Measurements from ENCODE around the gene TEKT5. TPM values are rescaled to one million over a fixed set of nuclear protein-coding genes. Genes with fewer than 3 reads are reported as not detected.
"Not testable (repeated sequence)": the region's sequence is repeated elsewhere in the genome, so short reads cannot be mapped to it uniquely, and the experiment has no call there.

Gene TEKT5
- polyA plus RNA-seq, 3 donors: 0.10 to 0.28 TPM; not detected in 1

- no peak overlapping the region for H3K27ac ChIP-seq (ENCODE audit: low read depth, low read length)
- 84 to 94% (median 91%) methylated on average over 6 of the region's 6 CpGs for WGBS, 3 donors
Observed at GRCh38 chr16:10644092-10644491, 50.6 kb downstream of the TEKT5 start.

DNA sequence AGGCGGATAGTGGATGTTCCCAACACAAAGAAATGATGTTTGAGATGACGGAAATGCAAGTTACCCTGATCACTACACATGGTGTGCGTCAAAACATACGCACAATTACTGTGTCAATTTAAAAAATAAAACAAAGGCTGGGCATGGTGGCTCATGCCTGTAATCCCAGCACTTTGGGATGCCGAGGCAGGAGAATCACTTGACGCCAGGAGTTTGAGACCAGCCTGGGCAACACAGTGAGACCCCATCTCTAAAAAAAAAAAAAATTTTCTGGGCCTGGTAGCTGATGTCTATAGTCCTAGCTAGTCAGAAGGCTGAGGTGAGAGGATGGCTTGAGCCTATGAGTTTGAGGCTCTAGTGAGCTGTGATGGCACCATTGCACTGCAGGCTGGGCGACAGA is 51.8 kb downstream of the TEKT5 start:
- H3K27ac ChIP-seq (ENCODE audit: low read depth, low read length): no peak overlapping the region
- WGBS, 3 donors: 93 to 95% (median 94%) methylated on average over 7 of the region's 7 CpGs

DNA sequence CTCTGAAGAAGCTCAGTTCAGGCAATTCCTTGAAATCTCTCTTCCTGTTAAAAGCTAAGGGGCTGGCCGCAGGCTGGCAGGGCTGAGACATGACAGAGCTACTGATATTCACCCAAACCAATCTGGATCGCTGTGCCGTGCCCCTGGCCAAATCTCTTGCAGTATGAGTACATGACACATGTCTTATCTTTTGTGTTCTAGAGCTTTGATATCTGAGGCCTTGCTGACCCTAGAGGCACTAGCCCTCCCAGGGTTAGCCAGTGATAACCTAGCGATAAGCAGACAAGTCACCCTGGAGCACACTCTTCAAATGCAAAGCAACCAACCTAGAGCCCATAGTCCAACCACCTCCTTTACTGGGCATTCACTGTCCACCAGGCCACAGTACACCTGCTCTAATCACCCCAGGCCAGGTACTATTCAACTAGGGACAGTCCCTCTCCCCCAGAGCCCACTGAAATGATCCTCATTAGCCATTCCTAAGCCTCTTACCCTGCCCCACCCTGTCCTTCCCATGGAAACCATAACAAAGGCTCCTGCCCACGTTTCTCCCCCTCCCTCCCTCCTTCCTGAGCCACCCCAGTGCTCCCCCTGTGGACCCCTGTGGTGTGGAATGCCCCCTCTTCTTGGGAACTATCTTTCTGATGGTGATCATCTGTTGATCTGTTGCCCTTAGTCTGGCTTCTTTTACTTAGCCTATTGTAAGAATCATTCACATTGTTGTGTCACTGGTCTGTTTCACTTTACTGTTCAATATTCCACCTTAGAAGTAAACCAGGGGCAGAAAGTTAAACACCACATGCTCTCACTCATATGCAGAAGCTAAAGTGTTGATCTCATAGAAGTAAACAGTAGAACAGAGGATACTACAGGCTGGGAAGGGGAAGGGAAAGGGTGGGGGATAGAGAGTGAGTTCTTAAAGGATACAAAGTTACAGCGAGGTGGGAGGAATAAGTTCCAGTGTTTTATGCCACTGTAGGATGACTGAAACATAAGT is 52.5 kb downstream of the TEKT5 start:
- no peak overlapping the region for H3K27ac ChIP-seq (ENCODE audit: low read depth, low read length)
- WGBS, 3 donors: 62 to 77% (median 68%) methylated on average over 6 of the region's 6 CpGs

GRCh38 chr16:10641555-10641952 is 53.2 kb downstream of the TEKT5 start:
- 86 to 96% (median 95%) methylated on average over 7 of the region's 7 CpGs for WGBS, 3 donors
- H3K27ac ChIP-seq (ENCODE audit: low read depth, low read length): no peak overlapping the region

DNA sequence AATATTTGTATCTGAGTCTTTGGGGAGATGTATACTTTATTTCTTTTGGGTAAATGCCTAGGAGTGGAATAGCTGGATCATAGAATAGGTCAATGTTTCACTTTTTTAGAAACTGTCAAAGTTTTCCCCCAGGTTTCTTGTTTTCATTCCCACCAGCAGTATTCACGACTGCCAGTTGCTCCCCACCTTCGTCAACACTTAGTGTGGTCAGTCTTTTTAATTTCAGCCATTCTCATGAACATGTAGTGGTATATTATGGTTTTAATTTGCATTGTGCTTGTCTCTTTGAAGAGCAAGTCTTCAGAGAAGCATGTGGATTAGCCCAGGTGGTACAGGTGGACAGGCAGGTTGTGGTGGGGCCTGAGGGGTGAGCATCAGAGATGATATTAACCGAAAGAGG is 53.8 kb downstream of the TEKT5 start:
- H3K27ac ChIP-seq (ENCODE audit: low read depth, low read length): no peak overlapping the region
- 93 to 96% (median 93%) methylated on average over 3 of the region's 3 CpGs for WGBS, 3 donors

DNA sequence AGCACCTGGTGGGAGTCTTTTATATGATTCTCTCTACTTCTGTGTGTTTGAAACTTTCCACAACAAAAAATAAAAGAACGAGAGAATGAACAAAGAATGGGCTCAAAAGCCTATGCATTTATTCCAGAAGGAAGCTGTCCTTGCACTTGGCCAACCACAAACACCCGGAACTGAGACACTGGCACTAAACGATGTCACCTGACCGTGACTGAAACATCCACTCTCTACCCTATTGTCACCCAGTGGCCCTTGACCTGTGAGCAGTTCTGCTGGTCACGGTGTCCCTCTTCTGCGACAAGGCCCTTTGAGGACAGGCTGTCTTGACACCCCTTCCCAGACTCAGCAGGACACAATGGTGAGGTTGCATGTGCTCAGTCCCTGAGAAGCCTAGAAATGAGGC is 56.6 kb downstream of the TEKT5 start:
- WGBS, 3 donors: 76 to 85% (median 82%) methylated on average over 6 of the region's 6 CpGs
- H3K27ac ChIP-seq (ENCODE audit: low read depth, low read length): no peak overlapping the region

GRCh38 chr16:10637337-10638037 is 57.2 kb downstream of the TEKT5 start:
- WGBS, 3 donors: 56 to 68% (median 58%) methylated on average over 6 of the region's 6 CpGs
- no peak overlapping the region for H3K27ac ChIP-seq (ENCODE audit: low read depth, low read length)

DNA sequence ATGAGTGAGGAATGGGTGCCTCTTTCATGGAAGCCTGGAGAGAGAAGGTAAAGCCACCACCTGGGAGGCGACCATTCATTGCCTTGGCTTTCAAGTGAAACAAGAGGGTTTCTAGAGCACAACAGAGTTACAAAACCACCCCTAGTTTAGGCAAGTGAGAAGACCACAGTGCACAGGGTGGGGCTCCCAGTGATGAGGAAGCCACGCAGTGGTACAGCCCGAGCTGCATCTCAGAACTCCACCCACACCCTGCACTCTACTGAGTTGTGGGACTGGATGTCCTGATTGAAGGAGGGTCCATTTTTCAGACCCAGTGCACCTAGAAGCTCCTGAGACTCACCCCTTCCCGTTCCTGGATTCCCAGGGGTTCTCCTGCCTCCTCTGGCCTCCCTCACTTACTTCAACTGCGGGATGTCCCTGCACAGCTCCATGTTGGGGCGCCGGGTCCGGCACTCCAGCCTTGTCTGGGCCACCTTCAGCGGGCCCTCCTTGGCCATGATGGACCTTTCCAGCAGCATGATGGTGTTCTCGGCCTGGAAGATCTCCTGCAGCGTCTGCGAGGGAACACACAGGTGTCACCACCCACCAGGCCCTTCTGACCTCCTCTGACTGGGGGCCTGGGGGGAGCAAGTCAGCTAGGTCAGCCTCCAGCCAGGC is 59.2 kb downstream of the TEKT5 start:
- no peak overlapping the region for H3K27ac ChIP-seq (ENCODE audit: low read depth, low read length)
- WGBS, 3 donors: 91 to 93% (median 91%) methylated on average over 12 of the region's 12 CpGs

- H3K27ac ChIP-seq (ENCODE audit: low read depth, low read length): not testable (repeated sequence)
- WGBS, 3 donors: 84 to 92% (median 87%) methylated on average over 4 of the region's 4 CpGs
Observed at GRCh38 chr16:10633429-10633828, 61.3 kb downstream of the TEKT5 start.

GRCh38 chr16:10631886-10632285 is 62.8 kb downstream of the TEKT5 start:
- H3K27ac ChIP-seq (ENCODE audit: low read depth, low read length): no peak overlapping the region
- whole genome bisulfite sequencing, 3 donors: 90 to 92% (median 92%) methylated on average over 2 of the region's 2 CpGs

- WGBS, 3 donors: 58 to 83% (median 78%) methylated on average over 6 of the region's 6 CpGs
- no peak overlapping the region for H3K27ac ChIP-seq (ENCODE audit: low read depth, low read length)
Observed at GRCh38 chr16:10629592-10629963, 65.2 kb downstream of the TEKT5 start.

GRCh38 chr16:10625595-10626357 is 69.0 kb downstream of the TEKT5 start:
- 76 to 83% (median 81%) methylated on average over 12 of the region's 12 CpGs for WGBS, 3 donors

GRCh38 chr16:10624527-10624926 is 70.2 kb downstream of the TEKT5 start:
- no peak overlapping the region for H3K27ac ChIP-seq (ENCODE audit: low read depth, low read length)
- 81 to 97% (median 89%) methylated on average over 6 of the region's 6 CpGs for WGBS, 3 donors

More at GRCh38 chr16:10625595-10626357, 69.0 kb downstream of the TEKT5 start:
- H3K27ac ChIP-seq (ENCODE audit: low read depth, low read length): no peak overlapping the region

DNA sequence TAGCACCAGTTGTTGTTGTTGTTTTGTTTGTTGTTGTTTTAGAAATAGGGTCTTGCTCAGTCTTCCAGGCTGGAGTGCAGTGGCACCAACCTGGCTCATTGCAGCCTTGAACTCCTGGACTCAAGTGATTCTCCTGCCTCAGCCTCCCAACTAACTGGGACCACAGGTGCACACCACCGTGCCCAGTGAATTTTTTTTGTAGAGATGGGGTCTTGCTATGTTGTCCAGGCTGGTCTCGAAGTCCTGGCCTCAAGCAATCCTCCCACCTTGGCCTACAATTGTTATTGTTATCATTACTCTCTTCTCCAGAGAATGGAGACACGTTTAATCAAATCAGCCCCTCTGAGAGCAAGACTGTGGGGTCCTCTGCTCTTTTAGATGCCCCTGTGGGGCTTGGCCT is 71.7 kb downstream of the TEKT5 start:
- WGBS, 3 donors: 80 to 92% (median 86%) methylated on average over 3 of the region's 3 CpGs
- no peak overlapping the region for H3K27ac ChIP-seq (ENCODE audit: low read depth, low read length)

DNA sequence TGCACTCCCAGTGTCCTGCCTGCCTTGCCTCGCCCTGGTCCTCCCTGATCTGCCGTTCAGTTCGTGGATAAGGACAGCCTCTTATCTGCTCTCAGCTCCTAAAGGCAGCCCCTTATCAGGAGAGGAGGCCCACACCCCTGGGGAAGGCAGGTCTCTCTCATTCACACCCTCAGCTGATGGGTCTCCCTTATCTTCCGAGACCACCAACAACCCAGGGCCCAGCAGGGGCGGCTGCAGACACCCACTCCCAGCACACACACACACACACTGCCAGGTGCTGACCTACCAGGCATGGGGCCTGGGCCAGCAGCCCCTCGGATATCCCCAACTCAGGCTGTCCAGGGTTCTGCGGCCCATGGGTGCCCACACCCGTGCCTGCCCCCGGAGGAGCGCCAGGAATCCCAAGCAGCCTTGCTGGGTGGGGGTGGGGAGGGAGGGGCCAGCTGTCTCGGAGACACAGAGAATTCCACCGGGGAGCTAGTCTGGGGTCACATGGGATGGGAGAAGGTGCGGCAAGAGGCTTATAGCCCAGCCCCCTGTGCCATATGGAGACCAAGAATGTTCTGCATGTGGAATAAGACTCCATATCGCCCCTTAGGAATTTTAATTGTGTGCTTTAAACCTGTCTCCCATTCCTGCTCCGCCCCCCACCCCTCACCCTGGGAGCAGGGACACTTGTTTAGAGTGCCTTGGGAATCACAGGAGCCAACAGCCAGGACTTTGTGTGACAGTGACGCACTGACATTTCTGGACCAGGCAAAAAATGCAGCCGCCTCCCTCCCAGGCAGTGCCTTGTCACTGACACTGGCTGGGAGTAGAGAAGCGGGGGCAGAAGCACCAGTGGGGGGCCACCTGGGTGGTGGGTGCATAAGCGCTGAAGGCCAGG is 72.5 kb downstream of the TEKT5 start:
- WGBS, 3 donors: 71 to 84% (median 83%) methylated on average over 18 to 19 of the region's 19 CpGs
- H3K27ac ChIP-seq (ENCODE audit: low read depth, low read length): no peak overlapping the region

- WGBS, 3 donors: 89 to 93% (median 92%) methylated on average over 7 of the region's 7 CpGs
- H3K27ac ChIP-seq (ENCODE audit: low read depth, low read length): not testable (repeated sequence)
Observed at GRCh38 chr16:10621216-10621949, 73.3 kb downstream of the TEKT5 start.

DNA sequence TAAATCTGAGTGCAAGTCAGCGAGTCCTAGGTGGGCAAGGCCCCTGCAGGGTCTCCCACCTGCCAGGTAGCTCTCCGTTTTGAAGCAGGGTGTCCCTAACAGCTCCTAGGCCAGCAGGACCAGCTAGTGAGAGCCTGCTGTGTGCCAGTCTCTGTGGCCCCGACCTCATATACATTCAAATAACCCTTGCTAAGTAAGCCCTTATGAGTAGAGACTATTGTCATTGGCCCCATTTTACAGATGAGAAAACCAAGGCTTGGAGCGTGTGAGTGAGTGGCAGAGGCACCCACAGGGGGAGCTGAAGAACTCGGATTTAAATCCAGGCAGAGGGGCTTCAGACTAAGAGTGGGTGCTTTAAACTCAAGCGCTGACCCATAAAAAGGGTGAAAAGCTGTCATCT is 74.6 kb downstream of the TEKT5 start:
- 81 to 90% (median 86%) methylated on average over 6 of the region's 6 CpGs for WGBS, 3 donors
- no peak overlapping the region for H3K27ac ChIP-seq (ENCODE audit: low read depth, low read length)
